ENCODE data around the gene ACTR3.

Gene ACTR3

GRCh38 chr2:113963965-113964364 lies 74.1 kb downstream of the ACTR3 start:
- in situ Hi-C loops (cut with MboI; ENCODE audit: low sequenced_read_pairs): no loop called here

GRCh38 chr2:113964436-113964835 lies 74.5 kb downstream of the ACTR3 start:
- in situ Hi-C loops (cut with MboI; ENCODE audit: low sequenced_read_pairs): no loop called here

DNA sequence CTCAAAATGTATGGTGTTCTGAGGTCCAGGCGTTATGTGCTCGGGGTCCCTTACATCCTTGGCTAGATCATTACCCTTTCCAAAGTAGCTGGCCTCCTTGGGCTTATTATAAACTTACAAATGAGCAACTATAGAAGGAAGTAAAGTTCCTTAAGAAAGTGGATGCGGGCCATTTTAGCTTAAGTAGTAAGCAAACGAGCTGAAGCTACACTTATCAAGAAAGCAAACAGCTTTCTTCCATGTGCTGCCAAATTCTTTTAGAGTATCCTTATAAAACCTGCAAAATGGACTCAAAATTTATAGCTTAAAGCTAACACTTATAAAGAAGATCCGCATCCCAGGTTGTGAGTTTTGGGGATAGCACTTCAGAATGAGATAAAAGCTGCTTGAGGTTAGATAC lies 75.3 kb downstream of the ACTR3 start:
- in situ Hi-C loops (cut with MboI; ENCODE audit: low sequenced_read_pairs): no loop called here

- in situ Hi-C loops (cut with MboI; ENCODE audit: low sequenced_read_pairs): no loop called here
Observed at GRCh38 chr2:113965644-113966043, 75.8 kb downstream of the ACTR3 start.

- in situ Hi-C loops (cut with MboI; ENCODE audit: low sequenced_read_pairs): no loop called here
Observed at GRCh38 chr2:113966171-113966570, 76.3 kb downstream of the ACTR3 start.

GRCh38 chr2:113966832-113967231 lies 76.9 kb downstream of the ACTR3 start:
- in situ Hi-C loops (cut with MboI; ENCODE audit: low sequenced_read_pairs): no loop called here

DNA sequence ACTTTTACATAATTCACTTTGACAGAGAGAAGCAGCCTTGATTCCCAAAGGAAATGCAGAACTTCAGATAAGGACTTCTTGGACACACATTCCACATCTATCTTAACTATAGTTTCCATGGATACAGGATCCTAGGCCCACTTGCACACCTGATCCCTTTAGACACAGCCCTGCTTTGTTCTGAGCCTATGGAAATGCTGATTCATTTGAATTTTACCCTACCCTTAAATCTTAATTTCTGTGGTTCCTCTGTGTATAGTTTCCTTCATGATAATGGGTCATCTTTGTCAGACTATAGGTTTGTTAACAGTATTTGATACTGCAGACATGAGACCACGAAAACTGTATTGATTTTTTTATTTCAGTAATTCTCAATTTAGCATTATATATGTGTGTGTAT lies 77.4 kb downstream of the ACTR3 start:
- in situ Hi-C loops (cut with MboI; ENCODE audit: low sequenced_read_pairs): no loop called here

GRCh38 chr2:113972766-113973165 lies 82.9 kb downstream of the ACTR3 start:
- in situ Hi-C loops (cut with MboI; ENCODE audit: low sequenced_read_pairs): no loop called here

DNA sequence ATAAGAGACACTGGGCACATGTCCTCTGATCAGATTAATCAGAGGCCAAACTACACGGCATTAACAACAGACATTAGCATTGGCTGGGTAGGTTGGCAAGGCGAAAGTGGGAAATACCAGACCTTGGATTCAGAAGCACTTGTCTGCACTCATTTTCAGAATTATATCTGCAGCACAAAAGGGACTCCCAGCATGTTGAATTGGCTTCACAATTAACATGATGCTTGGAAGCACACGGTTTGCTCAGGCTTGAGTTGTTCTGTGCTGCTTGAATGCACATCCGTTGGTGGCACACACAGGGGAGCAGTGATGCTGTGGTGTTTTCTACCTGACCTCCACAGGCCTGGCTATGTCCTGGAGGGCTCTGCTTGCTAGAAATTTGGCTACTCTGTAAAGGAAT lies 83.9 kb downstream of the ACTR3 start:
- in situ Hi-C loops (cut with MboI; ENCODE audit: low sequenced_read_pairs): no loop called here

DNA sequence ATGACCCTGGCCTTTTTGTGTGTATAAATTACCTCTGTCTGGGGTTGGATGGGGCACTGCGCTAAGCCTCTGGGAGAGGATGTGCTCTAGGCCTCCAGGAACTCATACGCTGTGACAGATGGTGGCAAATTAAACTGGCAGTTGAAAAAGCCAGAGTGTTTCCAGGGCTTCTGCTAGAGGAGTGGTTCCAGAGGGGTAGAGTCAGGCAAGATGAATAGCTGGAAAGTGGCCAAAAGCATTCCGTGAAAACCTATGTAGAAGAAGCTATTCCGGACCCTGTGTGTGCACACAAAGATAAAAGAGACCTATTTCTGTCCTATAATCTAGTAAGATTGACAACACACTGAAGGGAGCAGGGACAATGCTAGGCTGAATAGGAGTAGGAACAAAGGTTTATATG lies 84.8 kb downstream of the ACTR3 start:
- in situ Hi-C loops (cut with MboI; ENCODE audit: low sequenced_read_pairs): no loop called here

DNA sequence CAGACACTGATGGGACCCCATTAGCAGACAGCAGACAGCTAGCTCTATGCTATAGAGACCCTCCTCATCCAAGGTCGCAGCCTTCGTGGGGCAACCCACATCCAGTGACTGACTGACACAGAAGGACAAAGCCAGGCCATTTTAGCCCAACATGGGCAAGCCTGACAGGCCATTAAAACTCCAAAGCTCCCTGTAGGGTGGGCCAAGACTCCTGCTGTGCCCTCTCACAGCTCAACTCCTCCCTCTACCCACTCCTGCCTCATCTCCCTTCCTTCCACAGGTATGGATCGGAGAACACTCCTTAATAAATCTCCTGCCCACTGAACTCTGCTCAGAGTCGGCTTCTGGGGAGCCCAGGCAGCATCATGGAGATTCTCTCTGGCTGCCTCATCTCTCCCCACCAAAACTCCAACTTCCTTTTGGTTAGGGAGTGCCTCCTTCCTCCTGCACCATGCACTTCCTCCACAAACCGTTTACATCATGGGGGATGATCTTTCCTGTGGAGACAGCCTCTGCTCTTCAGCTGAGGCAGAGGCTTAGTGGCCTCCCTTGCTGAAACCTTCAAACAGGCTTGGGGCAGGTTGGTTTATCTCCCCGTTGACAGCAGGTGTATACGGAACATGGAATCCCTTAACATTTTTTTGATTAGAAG lies 86.5 kb downstream of the ACTR3 start:
- in situ Hi-C loops (cut with MboI; ENCODE audit: low sequenced_read_pairs): no loop called here

DNA sequence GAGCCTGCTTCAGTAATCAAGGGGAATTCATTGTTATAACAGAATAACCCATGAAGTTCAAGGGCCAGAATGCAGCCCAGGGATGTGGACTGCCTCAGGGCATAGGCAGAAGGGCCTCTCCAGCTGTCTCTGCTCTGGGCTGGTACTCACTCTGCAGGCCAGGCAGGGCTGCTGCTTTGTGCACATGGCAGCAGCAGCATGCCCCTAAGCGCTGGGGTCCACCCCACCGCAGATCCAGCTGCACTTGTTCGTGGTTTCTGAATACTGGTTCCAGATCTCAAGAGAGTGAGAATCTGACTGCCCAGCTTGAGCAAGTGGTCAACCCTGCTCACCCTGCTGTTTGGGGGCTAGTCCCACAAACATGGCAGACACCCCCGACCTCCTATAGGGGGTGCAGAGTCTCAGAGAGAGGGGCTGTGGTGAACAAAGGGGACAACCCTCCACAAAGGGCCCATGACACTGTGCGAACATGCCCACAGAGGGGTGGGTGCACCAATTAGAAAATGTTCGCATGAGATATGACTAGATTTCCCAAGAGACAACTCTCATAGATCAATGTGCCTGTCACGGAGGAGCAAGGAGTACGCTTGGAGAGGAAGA lies 87.3 kb downstream of the ACTR3 start:
- in situ Hi-C loops (cut with MboI; ENCODE audit: low sequenced_read_pairs): no loop called here

DNA sequence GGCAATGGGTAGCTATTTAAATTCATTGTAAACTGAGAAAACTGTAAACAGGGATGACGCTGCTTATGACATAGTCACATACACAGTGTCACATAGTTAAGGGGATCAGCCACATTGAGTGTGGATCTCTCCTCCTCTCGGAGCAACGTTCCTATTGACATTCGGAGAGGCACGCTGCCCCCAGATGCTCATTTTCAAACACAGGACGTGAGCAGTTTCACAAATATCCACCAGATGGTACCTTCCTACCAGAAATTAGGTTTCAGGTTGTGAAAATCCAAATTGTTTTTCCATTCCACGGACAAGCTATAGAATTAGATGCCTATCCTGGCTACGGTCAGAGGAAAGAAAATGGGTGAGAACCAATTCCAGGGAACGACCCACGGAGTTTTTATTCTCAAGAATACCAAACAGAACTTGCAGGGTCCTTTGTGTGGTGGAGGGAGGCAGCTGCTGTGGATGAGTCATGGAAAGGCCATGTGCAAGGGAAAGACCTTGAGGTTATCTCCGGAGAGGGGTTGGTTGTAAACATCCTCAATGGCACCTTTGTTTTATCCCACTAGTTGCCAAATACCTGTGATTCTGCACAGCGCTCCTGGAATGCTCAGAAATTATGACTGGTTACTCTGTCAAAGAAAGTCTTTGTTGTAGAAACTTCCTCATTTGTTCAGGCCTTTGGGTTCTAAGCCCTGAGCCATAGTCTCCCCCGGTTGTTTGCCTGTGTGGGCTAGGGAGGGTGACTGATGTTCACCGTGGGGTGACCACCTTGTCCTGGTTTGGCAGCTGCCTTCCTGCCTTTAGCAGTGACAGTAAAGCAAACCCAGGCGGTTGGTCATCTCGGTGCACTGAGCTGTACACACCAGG lies 88.0 kb downstream of the ACTR3 start:
- in situ Hi-C loops (cut with MboI; ENCODE audit: low sequenced_read_pairs): no loop called here

DNA sequence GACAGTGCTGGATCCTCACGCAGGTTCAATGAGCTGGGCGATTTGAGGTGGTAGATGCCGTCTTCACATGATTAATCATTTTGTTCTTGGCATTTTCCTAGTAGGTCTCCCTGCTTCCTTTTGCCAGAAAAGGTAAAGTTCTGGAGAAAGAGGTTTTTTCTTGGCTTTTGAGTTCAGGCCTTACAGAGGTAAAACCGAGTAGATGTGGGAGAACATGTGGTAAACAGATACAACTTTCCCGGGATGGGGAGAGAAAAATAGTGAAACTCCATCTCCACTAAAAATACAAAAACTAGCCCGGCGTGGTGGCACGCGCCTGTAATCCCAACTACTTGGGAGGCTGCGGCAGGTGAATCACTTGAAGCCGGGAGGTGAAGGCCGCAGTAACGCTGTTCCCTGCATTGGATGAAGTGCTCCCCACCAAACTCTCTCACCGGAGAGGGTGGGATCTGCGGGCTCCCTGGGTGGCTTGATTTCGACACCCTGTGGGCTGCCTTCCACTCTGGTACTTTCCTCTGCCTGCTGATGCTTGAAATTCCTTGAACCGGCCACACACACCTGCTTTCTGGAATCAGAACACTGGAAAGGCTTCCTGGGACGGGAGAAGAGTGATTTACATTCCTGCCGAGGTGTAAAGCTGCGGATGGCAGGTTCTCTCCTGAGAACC lies 88.8 kb downstream of the ACTR3 start:
- in situ Hi-C loops (cut with MboI; ENCODE audit: low sequenced_read_pairs): no loop called here

- in situ Hi-C loops (cut with MboI; ENCODE audit: low sequenced_read_pairs): no loop called here
Observed at GRCh38 chr2:113979191-113980128, 89.6 kb downstream of the ACTR3 start.

DNA sequence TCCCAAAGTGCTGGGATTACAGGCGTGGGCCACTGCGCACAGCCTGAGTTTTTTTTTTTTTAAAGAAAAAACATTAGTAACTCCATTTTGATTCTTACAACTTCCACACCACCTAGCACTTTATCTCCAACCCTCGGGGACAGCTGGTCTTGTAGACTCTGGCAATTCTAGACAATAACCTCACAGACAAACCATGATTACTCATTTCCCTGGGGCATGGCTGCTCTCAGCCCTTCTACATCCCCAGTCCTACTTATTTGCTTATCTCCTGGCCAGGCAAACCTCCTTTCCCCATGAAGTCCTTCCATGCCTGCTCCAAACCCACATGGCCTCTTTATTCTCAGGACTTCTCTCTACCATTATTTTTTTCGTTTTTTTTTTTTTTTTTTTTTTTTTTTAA lies 91.1 kb downstream of the ACTR3 start:
- in situ Hi-C loops (cut with MboI; ENCODE audit: low sequenced_read_pairs): no loop called here

DNA sequence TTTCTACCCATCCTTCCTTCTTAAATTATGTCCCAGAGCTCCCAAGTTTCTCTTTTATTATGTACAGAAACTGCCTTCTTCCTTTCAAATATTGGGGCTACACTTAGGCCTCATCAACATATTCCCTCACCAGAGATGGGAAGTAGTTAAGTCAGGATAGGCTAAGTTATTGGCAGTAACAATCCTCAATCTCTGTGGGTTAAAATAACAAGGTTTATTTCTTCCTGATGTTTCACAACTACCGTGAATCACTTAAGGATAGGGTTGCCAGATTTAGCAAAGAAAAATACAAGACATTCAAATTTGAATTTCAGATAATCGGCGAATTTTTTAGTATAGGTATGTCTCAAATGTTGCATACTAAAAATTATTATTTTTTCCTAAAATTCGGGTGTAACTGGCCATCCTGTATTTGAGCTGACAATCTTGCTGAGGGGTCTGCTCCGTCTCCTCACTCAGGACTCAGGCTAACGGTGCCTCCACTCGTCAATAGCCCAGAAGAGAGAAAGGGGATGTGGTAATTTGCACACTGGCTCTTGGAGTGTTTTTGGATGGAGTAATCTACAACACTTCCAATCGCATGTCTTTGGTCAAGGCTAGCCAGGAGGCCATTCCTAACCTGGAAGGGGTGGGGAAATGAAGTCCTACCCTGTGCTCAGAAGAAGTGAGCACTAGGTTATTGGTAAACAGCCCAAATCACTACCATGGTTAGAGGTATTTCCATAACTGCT lies 91.7 kb downstream of the ACTR3 start:
- in situ Hi-C loops (cut with MboI; ENCODE audit: low sequenced_read_pairs): no loop called here

DNA sequence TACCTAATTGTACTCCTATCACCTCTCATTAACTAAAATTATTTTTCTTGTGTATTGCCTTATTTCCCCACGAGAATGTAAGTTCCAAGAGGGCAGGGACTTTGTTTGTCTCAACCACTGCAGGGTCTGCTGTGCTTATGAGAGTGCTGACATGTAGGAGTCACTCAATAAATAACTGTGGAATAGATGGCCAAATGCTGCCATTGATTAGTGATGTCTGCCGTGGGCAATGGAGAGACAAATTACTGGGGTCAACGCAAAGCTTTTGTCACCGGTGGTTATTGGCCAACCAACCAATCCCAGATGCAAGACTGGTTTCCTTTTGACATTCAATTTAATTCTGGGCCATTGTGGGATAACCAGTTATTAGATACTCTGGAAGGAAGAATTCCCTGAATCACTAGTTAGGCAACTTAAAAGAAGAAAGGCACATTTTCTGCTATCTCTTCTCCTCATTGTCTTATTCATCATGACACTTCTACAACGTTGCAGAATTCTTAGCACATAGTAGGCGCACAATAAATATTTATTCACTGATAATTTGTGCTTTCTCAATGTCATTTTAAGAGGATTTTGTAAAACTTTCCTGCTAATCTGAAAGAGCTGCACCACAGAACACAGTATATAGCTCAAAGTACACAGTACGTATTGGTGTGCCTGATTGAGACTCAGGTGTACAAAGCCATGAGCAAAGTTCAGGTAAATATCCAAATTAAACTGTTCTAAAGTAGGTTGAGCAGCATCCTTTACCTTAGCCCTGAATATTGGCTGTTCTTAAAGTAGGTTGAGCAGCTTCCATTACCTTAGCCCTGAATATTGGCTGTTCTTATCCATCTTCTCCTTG lies 95.9 kb downstream of the ACTR3 start:
- in situ Hi-C loops (cut with MboI; ENCODE audit: low sequenced_read_pairs): no loop called here

- in situ Hi-C loops (cut with MboI; ENCODE audit: low sequenced_read_pairs): no loop called here
Observed at GRCh38 chr2:113986762-113987290, 96.9 kb downstream of the ACTR3 start.

Data from HL-60/S4 treated with retinoic acid at 250 ng/mL for 4 days and 3 days (cell line).